A549 (cell line): ENCODE results near the gene CARD14. TPM values are rescaled to one million over a fixed set of nuclear protein-coding genes. Genes with fewer than 3 reads are reported as not detected.
"Not testable (repeated sequence)": the region's sequence is repeated elsewhere in the genome, so short reads cannot be mapped to it uniquely, and the experiment has no call there.

Experiments used
- ATAC-seq, 2 experiments: fragments of 200-7000 bp in 1 of 2; fragments of >200 bp in 1 of 2; cut with Nextera tagmentation in 1 of 2; cut with Tn5 transposase in 1 of 2; 3 replicates each; pipeline versions ENCODE4 v1.8.0 to v1.9.1; 2018 to 2020; ENCODE audit warnings: mild to moderate bottlenecking in 1 of 2, moderate library complexity in 1 of 2
- CTCF ChIA-PET: fragments of 300-600 bp; sonication (Branson Sonifier 250); formaldehyde crosslinking; extraction: SDS; loops from one replicate; lab custom pipeline; 2021; ENCODE audit warnings: antibody characterized with exemption, inconsistent platforms; lab: Yijun Ruan, JAX
- POLR2A ChIA-PET: fragments of 350-600 bp; formaldehyde crosslinking; extraction: SDS; loops from one replicate; lab custom pipeline; 2021; ENCODE audit warnings: antibody characterized with exemption, inconsistent platforms; lab: Yijun Ruan, JAX
- DNase-seq, 2 experiments: peaks; one replicate each; pipeline versions ENCODE4 v3.0.0 to v3.0.0-alpha.2; 2011 to 2016; ENCODE audit warnings: low read depth in 1 of 2, low spot score in 1 of 2
- FAIRE-seq: peaks from 2 replicates; lab custom pipeline; 2011; peaks lifted over from hg19 to GRCh38; lab: Jason Lieb, UNC
- H3K27ac ChIP-seq, 2 experiments: fragments of >200 bp; sonication (Bioruptor Twin); formaldehyde crosslinking; 3 replicates each; pipeline ENCODE4 v1.5.1; 2016 to 2017
- H3K4me1 ChIP-seq: fragments of >200 bp; sonication (Bioruptor Twin); formaldehyde crosslinking; 3 replicates; pipeline ENCODE4 v1.6.1; 2016
- H3K4me2 ChIP-seq: fragments of >200 bp; sonication (Bioruptor Twin); formaldehyde crosslinking; 3 replicates; pipeline ENCODE4 v1.6.1; 2016
- H3K4me3 ChIP-seq: fragments of >200 bp; sonication (Bioruptor Twin); formaldehyde crosslinking; 3 replicates; pipeline ENCODE4 v1.5.1; 2016
- H3K9me3 ChIP-seq: fragments of >200 bp; sonication (Bioruptor Twin); formaldehyde crosslinking; 3 replicates; pipeline ENCODE4 v1.6.1; 2016
- CBX2 ChIP-seq: fragments of 200-600 bp; sonication (generic); IDR thresholded peaks from 2 replicates; pipeline ENCODE4 v1.6.1; 2016; ENCODE audit warnings: low read depth, mild to moderate bottlenecking, borderline replicate concordance
- CHD4 ChIP-seq: fragments of 200-600 bp; sonication (generic); IDR thresholded peaks from 2 replicates; pipeline ENCODE4 v1.6.1; 2016; ENCODE audit warnings: antibody characterized with exemption, mild to moderate bottlenecking, borderline replicate concordance
- CTCF ChIP-seq: fragments of >200 bp; sonication (Bioruptor Twin); formaldehyde crosslinking; IDR thresholded peaks from 3 replicates; pipeline ENCODE4 v1.5.1; 2016
- EHMT2 ChIP-seq: fragments of 200-600 bp; sonication (generic); IDR thresholded peaks from 2 replicates; pipeline ENCODE4 v1.6.1; 2016; ENCODE audit warnings: antibody characterized with exemption, low read depth, mild to moderate bottlenecking, moderate library complexity
- EP300 ChIP-seq, 2 experiments: fragments of >200 bp; sonication (Bioruptor Twin); formaldehyde crosslinking; IDR thresholded peaks; 2 replicates in 1 of 2; 3 replicates in 1 of 2; pipeline ENCODE4 v1.6.1; 2016 to 2017
- FOXS1 ChIP-seq: fragments of 250-450 bp; sonication (Bioruptor Pico); IDR thresholded peaks from 2 replicates; pipeline ENCODE4 v1.5.0; 2020; ENCODE audit warnings: mild to moderate bottlenecking, moderate library complexity
- HDAC2 ChIP-seq: fragments of 200-600 bp; sonication (generic); IDR thresholded peaks from 2 replicates; pipeline ENCODE4 v1.6.1; 2016
- HOXB13 ChIP-seq: fragments of 250-450 bp; sonication (Bioruptor Pico); IDR thresholded peaks from 2 replicates; pipeline ENCODE4 v1.5.0; 2020; ENCODE audit warnings: low read depth, mild to moderate bottlenecking, moderate library complexity
- JUNB ChIP-seq: fragments of >200 bp; sonication (Bioruptor Twin); formaldehyde crosslinking; IDR thresholded peaks from 2 replicates; pipeline ENCODE4 v1.6.1; 2016
- MAX ChIP-seq: IDR thresholded peaks from 2 replicates; pipeline ENCODE4 v1.6.1; 2012
- MAZ ChIP-seq: fragments of 150-350 bp; IDR thresholded peaks from 2 replicates; pipeline ENCODE4 v1.6.1; 2014; ENCODE audit warnings: antibody characterized with exemption, low read depth, low read length, borderline replicate concordance
- MYC ChIP-seq: IDR thresholded peaks from 2 replicates; pipeline ENCODE4 v1.6.1; 2012; ENCODE audit warnings: mild to moderate bottlenecking, inconsistent platforms, low read length, improper control_type of control experiment, borderline replicate concordance
- NFE2L2 ChIP-seq: fragments of 150-350 bp; conservative IDR thresholded peaks from 2 replicates; pipeline ENCODE4 v1.6.1; 2014; ENCODE audit warnings: low read length
- NPAS2 ChIP-seq: fragments of 250-450 bp; sonication (Bioruptor Pico); IDR thresholded peaks from 2 replicates; pipeline ENCODE4 v1.8.0; 2022; ENCODE audit warnings: mild to moderate bottlenecking, moderate library complexity, borderline replicate concordance
- NR3C1 ChIP-seq: fragments of >200 bp; sonication (Bioruptor Twin); formaldehyde crosslinking; IDR thresholded peaks from 3 replicates; pipeline ENCODE4 v1.6.1; 2017
- PBX3 ChIP-seq: IDR thresholded peaks from 2 replicates; pipeline ENCODE4 v1.6.1; 2012
- POLR2AphosphoS2 ChIP-seq: conservative IDR thresholded peaks from 2 replicates; pipeline ENCODE4 v1.6.1; 2012; ENCODE audit warnings: low read length, improper control_type of control experiment, inconsistent platforms
- RAD21 ChIP-seq, 2 experiments: fragments of >200 bp in 1 of 2; sonication (Bioruptor Twin) in 1 of 2; formaldehyde crosslinking in 1 of 2; IDR thresholded peaks in 1 of 2; conservative IDR thresholded peaks in 1 of 2; 2 replicates in 1 of 2; 3 replicates in 1 of 2; pipeline ENCODE4 v1.6.1; 2012 to 2018; ENCODE audit warnings: inconsistent platforms in 1 of 2
- RCOR1 ChIP-seq: fragments of 150-350 bp; IDR thresholded peaks from 2 replicates; pipeline ENCODE4 v1.6.1; 2014; ENCODE audit warnings: antibody characterized with exemption, low read length, low read depth
- TFCP2L1 ChIP-seq: fragments of 250-450 bp; sonication (Bioruptor Pico); IDR thresholded peaks from 2 replicates; pipeline ENCODE4 v1.5.0; 2021; ENCODE audit warnings: mild to moderate bottlenecking
- TP53 ChIP-seq: fragments of 250-450 bp; sonication (Bioruptor Pico); IDR thresholded peaks from 2 replicates; pipeline ENCODE4 v1.5.0; 2021; ENCODE audit warnings: mild to moderate bottlenecking, moderate library complexity
- ZC3H11A ChIP-seq: fragments of 450-650 bp; IDR thresholded peaks from 2 replicates; pipeline ENCODE4 v1.6.1; 2014; ENCODE audit warnings: antibody characterized with exemption, mild to moderate bottlenecking
- ZNF302 ChIP-seq: fragments of 250-450 bp; sonication (Bioruptor Pico); IDR thresholded peaks from 2 replicates; pipeline ENCODE4 v1.9.0; 2021; ENCODE audit warnings: inconsistent platforms, mild to moderate bottlenecking, moderate library complexity
- ZSCAN20 ChIP-seq: fragments of 250-450 bp; sonication (Bioruptor Pico); IDR thresholded peaks from 2 replicates; pipeline ENCODE4 v1.8.0; 2022; ENCODE audit warnings: mild to moderate bottlenecking, moderate library complexity
- WGBS: methylation state at CpG from one replicate; pipeline ENCODE4 v1.1.6; 2017; ENCODE audit errors: missing lambda C conversion rate; 5-methylcytosine and 5-hydroxymethylcytosine counted together
- polyA plus RNA-seq, 4 experiments: library from polyadenylated mRNA; depleted of rRNA in 3 of 4; stranded (reverse); fragments of >200 nt; fragmentation: RNase III in 1 of 4; extraction: RNeasy Plus Mini Kit Qiagen cat#74134 plus additional on column Dnase treatment in 1 of 4; gene quantifications; 2 replicates in 3 of 4; 3 replicates in 1 of 4; pipeline ENCODE4 v1.2.3, GENCODE V29; 2011 to 2017
- small RNA-seq, 6 experiments: library from RNA; depleted of rRNA; stranded (forward); fragments of <200 nt; gene quantifications; one replicate each; pipeline ENCODE3, GENCODE V24; 2012

Gene CARD14
- polyA plus RNA-seq, 2 of the 4 experiments (the other 2 are of a cell fraction), result 0.17 to 0.18 TPM

GRCh38 chr17:80256034-80256350 is 86.2 kb downstream of the CARD14 start:
- no peak overlapping the region for H3K4me3 ChIP-seq
- ChIA-PET POLR2A (no interaction called here), CTCF (interaction anchor here (0.6 to 5.7 kb wide), 5 partner anchors 18 to 251 kb away, joined by 3 to 46 read pairs (median 15); partner anchors contain the start of gene GAA)
- DNase-seq (no peak), ATAC-seq (no peak), FAIRE-seq (no peak)
- H3K27ac ChIP-seq, result peak overlapping the region; percentile 94 to 99
- no peaks in the 10 kb centered on the region for H3K9me3 ChIP-seq
- WGBS, result 91% methylated on average over 5 of the region's 5 CpGs
- H3K4me2 ChIP-seq, result peak overlapping the region; percentile 63; the same call in 1 of the 3 replicates
- TF ChIP-seq CBX2, result no peak
- TF ChIP-seq ZSCAN20 (CRISPR knock-in tag), result no peak
- TF ChIP-seq CHD4, result no peak
- no peak for TF ChIP-seq MYC
- TF ChIP-seq EHMT2, result no peak
- TF ChIP-seq RCOR1, result no peak
- TF ChIP-seq NPAS2, result no peak
- TF ChIP-seq HOXB13 (CRISPR knock-in tag), result no peak
- no peak for TF ChIP-seq NR3C1
- H3K4me1 ChIP-seq, result peaks cover 74% of the 10 kb centered on the region

GRCh38 chr17:80257716-80258213 is 87.9 kb downstream of the CARD14 start:
- TF ChIP-seq TP53 (no peak), POLR2AphosphoS2 (no peak), ZNF302 (CRISPR knock-in tag) (no peak), NFE2L2 (no peak), ZC3H11A (no peak), HDAC2 (no peak), EP300 (IDR thresholded peaks at IDR 0.05) (no peak), TFCP2L1 (CRISPR knock-in tag) (no peak), CTCF (no peak), MAZ (no peak), JUNB (no peak), RAD21 (conservative IDR thresholded peaks at IDR 0.05 in 1 of 2, IDR thresholded peaks at IDR 0.05 in 1 of 2) (no peak), FOXS1 (CRISPR knock-in tag) (no peak), PBX3 (no peak)
- no peak overlapping the region for H3K4me3 ChIP-seq
- DNase-seq, result no peak
- no peaks in the 10 kb centered on the region for H3K9me3 ChIP-seq
- FAIRE-seq, result no peak
- ChIA-PET CTCF (interaction anchor here (3.4 kb wide), 1 partner anchor 157 kb away, joined by 13 read pairs; the partner anchor contains the start of gene GAA), POLR2A (no interaction called here)
- 87% methylated on average over 14 of the region's 14 CpGs for WGBS
- no peak for ATAC-seq
- no peak overlapping the region for H3K4me2 ChIP-seq
- H3K27ac ChIP-seq, result peak overlapping the region; percentile 94 to 99
- peaks cover 81% of the 10 kb centered on the region for H3K4me1 ChIP-seq

GRCh38 chr17:80258296-80258695 is 88.5 kb downstream of the CARD14 start:
- 89% methylated on average over 2 of the region's 2 CpGs for WGBS
- peaks cover 81% of the 10 kb centered on the region for H3K4me1 ChIP-seq

More at GRCh38 chr17:80258296-80258695, 88.5 kb downstream of the CARD14 start:
- peak overlapping the region; percentile 94 to 99 for H3K27ac ChIP-seq
- not testable (repeated sequence) for H3K4me3 ChIP-seq, FAIRE-seq, H3K9me3 ChIP-seq, H3K4me2 ChIP-seq, ATAC-seq, DNase-seq
- ChIA-PET CTCF (interaction anchor here (3.4 kb wide), 1 partner anchor 157 kb away, joined by 13 read pairs; the partner anchor contains the start of gene GAA), POLR2A (interaction anchor here (1.3 kb wide), 1 partner anchor 113 kb away, joined by 3 read pairs; no protein-coding TSS in a partner anchor)
- TF ChIP-seq MAX, result peak; percentile 46; the same call in 1 of the 2 replicates

Small RNAs within 50 kb of the gene (small RNA-seq; reads per million reads assigned to genes)
- gene AC087741.2, result 0 reads per million in 6 experiments

Other genes starting within 250 kb of the CARD14 start
- 8.9 and 12.9 TPM in 2 replicates for gene TBC1D16, start 134.2 kb upstream of the CARD14 start, polyA plus RNA-seq (2011; rRNA removed)
- gene TBC1D16, start 134.2 kb upstream of the CARD14 start, polyA plus RNA-seq (2017; fragmentation: RNase III; extraction: RNeasy Plus Mini Kit Qiagen cat#74134 plus additional on column Dnase treatment), result 11.5 to 12.5 TPM (median 12.3 TPM) in 3 replicates
- 4.3 and 5.9 TPM in 2 replicates for gene CCDC40, start 133.4 kb upstream of the CARD14 start, polyA plus RNA-seq (2011; rRNA removed)
- 8.2 to 12.6 TPM (median 11.3 TPM) in 3 replicates for gene CCDC40, start 133.4 kb upstream of the CARD14 start, polyA plus RNA-seq (2017; fragmentation: RNase III; extraction: RNeasy Plus Mini Kit Qiagen cat#74134 plus additional on column Dnase treatment)
- gene GAA, start 68.4 kb upstream of the CARD14 start, polyA plus RNA-seq (2011; rRNA removed), result 5.7 and 9.5 TPM in 2 replicates
- 36.5 to 48.2 TPM (median 47.4 TPM) in 3 replicates for gene GAA, start 68.4 kb upstream of the CARD14 start, polyA plus RNA-seq (2017; fragmentation: RNase III; extraction: RNeasy Plus Mini Kit Qiagen cat#74134 plus additional on column Dnase treatment)
- gene EIF4A3, start 22.9 kb upstream of the CARD14 start, polyA plus RNA-seq (2011; rRNA removed), result 181 and 201 TPM in 2 replicates
- 180 to 196 TPM (median 189 TPM) in 3 replicates for gene EIF4A3, start 22.9 kb upstream of the CARD14 start, polyA plus RNA-seq (2017; fragmentation: RNase III; extraction: RNeasy Plus Mini Kit Qiagen cat#74134 plus additional on column Dnase treatment)
- gene SGSH, start 50.3 kb downstream of the CARD14 start, polyA plus RNA-seq (2011; rRNA removed), result 14.1 and 14.5 TPM in 2 replicates
- gene SGSH, start 50.3 kb downstream of the CARD14 start, polyA plus RNA-seq (2017; fragmentation: RNase III; extraction: RNeasy Plus Mini Kit Qiagen cat#74134 plus additional on column Dnase treatment), result 24.0 to 26.2 TPM (median 24.7 TPM) in 3 replicates
- gene SLC26A11, start 50.4 kb downstream of the CARD14 start, polyA plus RNA-seq (2011; rRNA removed), result 8.3 and 9.5 TPM in 2 replicates
- gene SLC26A11, start 50.4 kb downstream of the CARD14 start, polyA plus RNA-seq (2017; fragmentation: RNase III; extraction: RNeasy Plus Mini Kit Qiagen cat#74134 plus additional on column Dnase treatment), result 9.1 to 13.7 TPM (median 13.1 TPM) in 3 replicates
- 127 and 182 TPM in 2 replicates for gene RNF213, start 90.8 kb downstream of the CARD14 start, polyA plus RNA-seq (2011; rRNA removed)
- 55.6 to 61.6 TPM (median 59.1 TPM) in 3 replicates for gene RNF213, start 90.8 kb downstream of the CARD14 start, polyA plus RNA-seq (2017; fragmentation: RNase III; extraction: RNeasy Plus Mini Kit Qiagen cat#74134 plus additional on column Dnase treatment)
- gene ENDOV, start 245.1 kb downstream of the CARD14 start, polyA plus RNA-seq (2011; rRNA removed), result 33.2 and 37.2 TPM in 2 replicates
- gene ENDOV, start 245.1 kb downstream of the CARD14 start, polyA plus RNA-seq (2017; fragmentation: RNase III; extraction: RNeasy Plus Mini Kit Qiagen cat#74134 plus additional on column Dnase treatment), result 39.1 to 43.8 TPM (median 42.6 TPM) in 3 replicates